ENCODE measurements around the gene EEPD1. TPM values are rescaled to one million over a fixed set of nuclear protein-coding genes. Genes with fewer than 3 reads are reported as not detected.

EEPD1 gene
- total RNA-seq, 1 experiment from 2014 or later, result 48.0 TPM

- no peak overlapping the region for H3K4me3 ChIP-seq (ENCODE audit: low read depth in 2 of 2, low read length in 2 of 2)
- no peaks in the 10 kb centered on the region for H3K9me3 ChIP-seq (ENCODE audit: control insufficient read depth, insufficient read depth, low read depth, low read length)
- ChIA-PET CTCF (no interaction called here), POLR2A (no interaction called here)
- in situ Hi-C loops (cut with HindIII; ENCODE audit: low pct_unique_long_range_greater_than_20kb, low sequenced_read_pairs), result loop anchor here (25.0 kb wide), 1 partner anchor 318 kb away; no protein-coding TSS in a partner anchor
- H3K36me3 ChIP-seq (ENCODE audit: control insufficient read depth, insufficient read depth, low read length), result no peaks in the 10 kb centered on the region
- DNase-seq (ENCODE audit: low read depth, low spot score), result no peak
- no TSS peak for BruUV-seq (replicated peaks)
- ATAC-seq, result no peak
- TF ChIP-seq POLR2AphosphoS5 (IDR thresholded peaks at IDR 0.05; ENCODE audit: low read depth, low read length) (no peak), TCF7L2 (IDR thresholded peaks at IDR 0.05; ENCODE audit: low read depth, low read length) (no peak), CTCF (IDR thresholded peaks at IDR 0.05) (no peak), SIN3A (IDR thresholded peaks at IDR 0.05; ENCODE audit: borderline replicate concordance, insufficient read depth, low read depth, low read length) (no peak), REST (IDR thresholded peaks at IDR 0.05; ENCODE audit: insufficient read depth in 1 of 2, low read depth in 2 of 2, low read length in 1 of 2) (no peak)
- H3K27ac ChIP-seq (ENCODE audit: low read length), result no peak overlapping the region
- peaks cover 27% of the 10 kb centered on the region for H3K4me1 ChIP-seq (ENCODE audit: control insufficient read depth, insufficient read depth, low read length)
- intact Hi-C loops (cut with micrococcal nuclease; ENCODE audit: unreplicated experiment), result no loop called here
- H3K27me3 ChIP-seq (ENCODE audit: control insufficient read depth, insufficient read depth, low read length), result no peaks in the 10 kb centered on the region
Measured at GRCh38 chr7:36305226-36305625, 152.2 kb downstream of the EEPD1 start.

GRCh38 chr7:36305648-36306047 lies 152.6 kb downstream of the EEPD1 start:
- CTCF ChIA-PET, result no interaction called here
- in situ Hi-C loops (cut with HindIII; ENCODE audit: low pct_unique_long_range_greater_than_20kb, low sequenced_read_pairs), result loop anchor here (25.0 kb wide), 1 partner anchor 318 kb away; no protein-coding TSS in a partner anchor
- BruUV-seq (replicated peaks), result no TSS peak

More at GRCh38 chr7:36305648-36306047, 152.6 kb downstream of the EEPD1 start:
- intact Hi-C loops (cut with micrococcal nuclease; ENCODE audit: unreplicated experiment), result no loop called here
- Histone ChIP-seq H3K9me3 (ENCODE audit: control insufficient read depth, insufficient read depth, low read depth, low read length) (no peaks in the 10 kb centered on the region), H3K4me3 (ENCODE audit: low read depth in 2 of 2, low read length in 2 of 2) (no peak overlapping the region), H3K36me3 (ENCODE audit: control insufficient read depth, insufficient read depth, low read length) (no peaks in the 10 kb centered on the region), H3K27ac (ENCODE audit: low read length) (no peak overlapping the region), H3K4me1 (ENCODE audit: control insufficient read depth, insufficient read depth, low read length) (peaks cover 24% of the 10 kb centered on the region), H3K27me3 (ENCODE audit: control insufficient read depth, insufficient read depth, low read length) (no peaks in the 10 kb centered on the region)
- POLR2A ChIA-PET, result no interaction called here
- DNase-seq (ENCODE audit: low read depth, low spot score), result no peak
- no peak for TF ChIP-seq CTCF (IDR thresholded peaks at IDR 0.05)
- TF ChIP-seq SIN3A (IDR thresholded peaks at IDR 0.05; ENCODE audit: borderline replicate concordance, insufficient read depth, low read depth, low read length), result no peak
- no peak for TF ChIP-seq POLR2AphosphoS5 (IDR thresholded peaks at IDR 0.05; ENCODE audit: low read depth, low read length)
- no peak for TF ChIP-seq REST (IDR thresholded peaks at IDR 0.05; ENCODE audit: insufficient read depth in 1 of 2, low read depth in 2 of 2, low read length in 1 of 2)
- no peak for TF ChIP-seq TCF7L2 (IDR thresholded peaks at IDR 0.05; ENCODE audit: low read depth, low read length)
- no peak for ATAC-seq

All from Panc1 (cell line).